22Rv1 (cell line): Measurements from ENCODE around the gene NCR2.

Source experiments
- CTCF ChIP-seq: fragments of 450-650 bp; IDR thresholded peaks from 2 replicates; pipeline ENCODE4 v1.5.1; 2017; ENCODE audit warnings: mild to moderate bottlenecking
- ZFX ChIP-seq: fragments of 450-650 bp; IDR thresholded peaks from 2 replicates; pipeline ENCODE4 v1.6.1; 2017; ENCODE audit warnings: antibody characterized with exemption, borderline replicate concordance

GRCh38 chr6:41373627-41373918, 38.2 kb downstream of the NCR2 start:
- TF ChIP-seq CTCF = no peak
- TF ChIP-seq ZFX = no peak
